ENCODE results near the gene GPX1.
"Not testable (repeated sequence)": the region's sequence is repeated elsewhere in the genome, so short reads cannot be mapped to it uniquely, and the experiment has no call there.

GPX1 gene
- long read RNA-seq, donor 1, transcript GPX1-202 (2 exons, 1,151 nt): major isoform, 167 of 234 reads
- long read RNA-seq, donor 1, transcript GPX1-201 (1 exons, 1,135 nt): minor isoform, 65 of 234 reads
- long read RNA-seq, donor 1, partial matches to known transcripts: 0 of 234 reads
- long read RNA-seq, donor 1, other reads (novel, unspliced or antisense): 0 of 234 reads
- long read RNA-seq, donor 2, transcript GPX1-201 (1 exons, 1,135 nt): minor isoform, 54 of 149 reads
- long read RNA-seq, donor 2, transcript GPX1-202 (2 exons, 1,151 nt): major isoform, 95 of 149 reads
- long read RNA-seq, donor 2, partial matches to known transcripts: 0 of 149 reads
- long read RNA-seq, donor 2, other reads (novel, unspliced or antisense): 0 of 149 reads
- long read RNA-seq, donor 3, transcript GPX1-202 (2 exons, 1,151 nt): major isoform, 64 of 90 reads
- long read RNA-seq, donor 3, transcript GPX1-201 (1 exons, 1,135 nt): minor isoform, 26 of 90 reads
- long read RNA-seq, donor 3, partial matches to known transcripts: 0 of 90 reads
- long read RNA-seq, donor 3, other reads (novel, unspliced or antisense): 0 of 90 reads
- long read RNA-seq, donor 4, transcript GPX1-201 (1 exons, 1,135 nt): minor isoform, 45 of 105 reads
- long read RNA-seq, donor 4, transcript GPX1-202 (2 exons, 1,151 nt): major isoform, 60 of 105 reads
- long read RNA-seq, donor 4, partial matches to known transcripts: 0 of 105 reads
- long read RNA-seq, donor 4, other reads (novel, unspliced or antisense): 0 of 105 reads
- long read RNA-seq, donor 5, transcript GPX1-202 (2 exons, 1,151 nt): major isoform, 78 of 123 reads
- long read RNA-seq, donor 5, transcript GPX1-201 (1 exons, 1,135 nt): minor isoform, 44 of 123 reads
- long read RNA-seq, donor 5, partial matches to known transcripts: 0 of 123 reads
- long read RNA-seq, donor 5, other reads (novel, unspliced or antisense): 0 of 123 reads
- long read RNA-seq, donor 6, transcript GPX1-201 (1 exons, 1,135 nt): minor isoform, 63 of 189 reads
- long read RNA-seq, donor 6, transcript GPX1-202 (2 exons, 1,151 nt): major isoform, 125 of 189 reads
- long read RNA-seq, donor 6, partial matches to known transcripts: 0 of 189 reads
- long read RNA-seq, donor 6, other reads (novel, unspliced or antisense): 0 of 189 reads
- long read RNA-seq, donor 7, transcript GPX1-201 (1 exons, 1,135 nt): minor isoform, 66 of 272 reads
- long read RNA-seq, donor 7, transcript GPX1-202 (2 exons, 1,151 nt): major isoform, 204 of 272 reads
- long read RNA-seq, donor 7, partial matches to known transcripts: 0 of 272 reads
- long read RNA-seq, donor 7, other reads (novel, unspliced or antisense): 0 of 272 reads
- long read RNA-seq, donor 8, transcript GPX1-202 (2 exons, 1,151 nt): major isoform, 76 of 125 reads
- long read RNA-seq, donor 8, transcript GPX1-201 (1 exons, 1,135 nt): minor isoform, 49 of 125 reads
- long read RNA-seq, donor 8, partial matches to known transcripts: 0 of 125 reads
- long read RNA-seq, donor 8, other reads (novel, unspliced or antisense): 0 of 125 reads

DNA sequence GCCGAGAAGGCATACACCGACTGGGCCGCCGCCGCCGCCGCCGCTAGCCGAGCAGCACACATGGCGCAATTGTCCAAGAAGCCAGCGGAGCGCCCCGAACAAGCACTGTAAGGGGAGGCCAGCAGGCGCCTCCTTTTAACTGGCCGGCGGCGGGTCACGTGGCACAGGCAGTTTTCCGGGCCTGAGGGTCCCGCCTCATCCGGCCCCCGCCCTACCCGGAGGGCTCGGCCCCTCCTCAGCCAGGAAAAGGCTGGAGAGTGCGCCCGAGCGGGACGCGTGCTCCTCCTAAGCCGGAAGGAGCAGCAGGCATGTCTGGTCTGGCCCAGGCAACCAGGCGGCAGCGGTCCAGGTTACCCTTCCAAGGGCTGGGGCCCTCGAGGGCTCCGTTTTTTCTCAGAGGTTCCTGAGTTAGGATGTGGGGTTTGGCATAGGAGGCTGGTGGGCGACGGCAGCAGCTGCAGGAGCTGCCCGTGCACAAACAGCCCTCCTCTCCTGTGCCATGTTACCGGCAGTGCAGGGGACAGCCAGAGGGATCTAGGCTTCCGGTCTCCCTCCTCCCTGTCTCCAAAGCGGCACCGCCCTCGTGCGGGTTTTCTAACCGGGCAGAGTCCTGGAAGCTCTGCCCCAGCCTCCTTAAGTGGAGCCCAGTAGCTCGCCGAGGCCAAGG lies at the start of gene GPX1:
Gene GPX1, minus strand, starts transcription at position 137 of the 667 bp plus-strand sequence. Its CDS starts 75 bp downstream, at position 62.
- peak; percentile 88 for DNase-seq

DNA sequence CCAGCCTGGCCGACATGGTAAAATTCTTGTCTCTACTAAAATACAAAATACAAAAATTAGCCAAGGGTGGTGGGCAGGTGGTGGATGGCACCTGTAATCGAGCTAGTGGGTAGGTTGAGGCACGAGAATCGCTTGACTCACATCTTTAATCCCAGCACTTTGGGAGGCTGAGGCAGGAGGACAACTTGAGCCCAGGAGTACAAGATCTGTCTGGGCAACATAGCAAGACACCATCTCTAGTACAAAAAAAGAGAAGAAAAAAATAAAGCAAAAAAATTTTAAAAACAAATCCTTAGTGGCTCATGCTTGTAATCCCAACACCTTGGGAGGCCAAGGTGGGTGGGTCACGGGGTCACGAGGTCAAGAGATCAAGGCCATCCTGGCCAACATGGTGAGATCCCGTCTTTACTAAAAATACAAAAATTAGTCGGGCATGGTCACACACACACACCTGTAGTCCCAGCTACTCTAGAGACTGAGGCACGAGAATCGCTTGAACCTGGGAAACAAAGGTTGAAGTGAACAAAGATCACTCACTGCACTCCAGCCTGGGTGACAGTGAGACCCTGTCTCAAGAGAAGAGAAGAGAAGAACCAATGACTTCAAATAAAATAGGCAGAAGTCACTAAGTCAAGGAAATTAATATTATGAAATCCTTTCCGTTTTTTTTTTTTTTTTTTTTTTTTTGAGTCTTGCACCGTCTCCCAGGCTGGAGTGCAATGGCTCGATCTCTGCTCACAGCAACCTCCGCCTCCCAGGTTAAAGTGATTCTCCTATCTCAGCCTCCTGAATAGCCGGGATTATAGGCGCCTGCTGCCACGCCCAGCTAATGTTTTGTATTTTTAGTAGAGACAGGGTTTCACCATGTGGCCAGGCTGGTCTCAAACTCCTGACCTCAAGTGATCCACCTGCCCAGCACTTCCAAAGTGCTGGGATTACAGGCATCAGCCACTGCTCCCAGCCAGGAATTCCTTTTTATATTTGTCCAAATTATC lies 48.7 kb upstream of the GPX1 start:
- no peak for DNase-seq

DNA sequence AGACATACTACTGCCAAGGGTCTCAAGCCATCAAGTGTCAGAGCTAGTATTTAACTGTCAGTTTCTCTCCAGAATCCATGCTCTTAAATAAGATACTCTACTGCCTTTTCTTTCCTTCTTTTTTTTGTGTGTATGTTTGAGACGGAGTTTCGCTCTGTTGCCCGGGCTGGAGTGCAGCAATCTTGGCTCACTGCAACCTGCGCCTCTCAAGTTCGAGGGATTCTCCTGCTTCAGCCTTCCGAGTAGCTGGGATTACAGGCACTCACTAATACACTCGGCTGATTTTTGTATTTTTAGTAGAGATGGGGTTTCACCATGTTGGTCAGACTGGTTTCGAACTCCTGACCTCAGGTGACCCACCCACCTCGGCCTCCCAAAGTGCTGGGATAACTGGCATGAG lies 47.4 kb upstream of the GPX1 start:
- not testable (repeated sequence) for DNase-seq

DNA sequence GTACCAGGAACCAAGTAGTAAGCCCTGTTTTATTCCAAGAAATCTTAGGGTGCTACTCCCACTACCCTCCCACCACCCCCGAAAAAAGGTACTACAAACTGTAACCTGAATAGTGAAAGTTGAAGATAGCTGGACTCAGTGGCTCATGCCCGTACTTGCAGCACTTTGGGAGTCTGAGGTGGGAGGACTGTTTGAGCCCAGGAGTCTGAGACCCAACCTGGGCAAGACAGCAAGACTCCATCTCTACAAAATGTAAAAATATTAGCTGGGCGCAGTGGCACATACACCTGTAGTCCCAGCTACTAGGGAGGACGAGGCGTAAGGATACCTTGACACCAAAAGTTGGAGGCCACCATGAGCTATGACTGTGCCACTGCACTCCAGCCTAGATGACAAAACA lies 45.7 kb upstream of the GPX1 start:
- DNase-seq: no peak

DNA sequence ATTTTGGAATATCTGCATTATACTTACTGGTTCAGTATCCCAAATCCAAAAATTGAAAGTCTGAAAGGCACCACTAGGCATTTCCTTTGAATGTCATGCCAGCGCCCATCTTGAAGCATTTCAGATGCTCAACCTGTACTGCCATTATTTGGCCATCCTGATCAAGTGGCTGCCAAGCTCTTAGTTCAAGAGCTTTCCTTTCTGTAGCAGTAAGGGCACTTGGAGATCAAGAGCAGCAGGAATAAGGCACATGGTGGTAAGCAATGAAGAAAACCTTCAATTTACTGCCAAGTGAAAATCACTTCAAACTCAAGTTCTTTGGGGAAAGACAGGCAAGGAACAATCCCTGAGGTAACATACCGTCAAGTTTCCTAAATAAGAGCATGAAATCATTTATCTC lies 43.6 kb upstream of the GPX1 start:
- no peak for DNase-seq

DNA sequence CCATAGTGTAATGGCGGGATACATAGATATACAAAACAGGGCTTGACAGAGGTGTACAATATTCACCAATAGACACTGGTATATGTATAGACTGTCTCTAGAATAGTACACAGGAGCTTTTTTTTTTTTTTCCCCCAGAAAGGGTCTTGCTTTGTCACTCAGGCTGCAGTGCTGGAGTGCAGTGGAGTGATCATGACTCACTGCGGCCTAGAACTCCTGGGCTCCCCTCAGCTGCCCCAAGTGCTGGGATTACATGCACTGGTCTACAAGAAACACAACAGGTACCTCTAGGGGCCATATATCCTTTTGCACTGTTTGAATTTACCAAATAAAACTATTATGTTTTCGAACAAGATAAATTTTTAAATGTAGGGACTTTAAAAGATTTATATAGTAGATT lies 41.3 kb upstream of the GPX1 start:
- no peak for DNase-seq

DNA sequence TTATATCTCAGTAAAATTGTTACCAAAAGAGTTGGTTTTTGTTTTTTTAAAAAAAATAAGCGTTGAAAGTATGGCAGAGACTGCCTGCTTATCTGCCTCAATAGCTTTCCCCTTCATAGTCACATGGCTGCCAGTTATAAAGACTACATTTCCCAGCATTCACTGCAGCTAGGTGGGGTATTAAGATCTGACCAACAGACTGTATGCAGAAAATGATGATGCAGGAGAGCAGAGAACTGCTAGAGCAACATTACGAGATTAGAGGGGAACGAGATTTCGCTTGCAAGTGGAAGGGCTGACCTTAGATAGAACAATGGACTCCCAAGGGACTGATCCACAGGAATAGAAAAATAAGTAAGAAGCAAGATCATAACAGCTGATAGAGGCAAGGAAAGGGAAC lies 39.3 kb upstream of the GPX1 start:
- no peak for DNase-seq

DNA sequence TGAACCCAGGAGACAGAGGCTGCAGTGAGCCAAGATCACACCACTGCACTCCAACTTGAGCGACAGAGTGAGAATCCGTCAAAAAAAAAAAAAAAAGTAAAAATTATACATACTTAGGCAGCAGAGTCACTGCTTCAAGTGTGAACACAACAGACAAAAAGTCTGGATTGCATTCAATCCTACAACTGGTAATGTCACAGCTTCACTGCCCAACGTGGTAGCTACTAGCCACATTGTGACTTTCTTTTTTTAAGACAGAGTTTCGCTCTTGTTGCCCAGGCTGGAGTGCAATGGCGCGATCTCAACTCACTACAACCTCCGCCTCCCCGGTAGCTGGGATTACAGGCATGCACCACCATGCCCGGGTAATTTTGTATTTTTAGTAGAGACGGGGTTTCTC lies 33.2 kb upstream of the GPX1 start:
- DNase-seq: not testable (repeated sequence)

DNA sequence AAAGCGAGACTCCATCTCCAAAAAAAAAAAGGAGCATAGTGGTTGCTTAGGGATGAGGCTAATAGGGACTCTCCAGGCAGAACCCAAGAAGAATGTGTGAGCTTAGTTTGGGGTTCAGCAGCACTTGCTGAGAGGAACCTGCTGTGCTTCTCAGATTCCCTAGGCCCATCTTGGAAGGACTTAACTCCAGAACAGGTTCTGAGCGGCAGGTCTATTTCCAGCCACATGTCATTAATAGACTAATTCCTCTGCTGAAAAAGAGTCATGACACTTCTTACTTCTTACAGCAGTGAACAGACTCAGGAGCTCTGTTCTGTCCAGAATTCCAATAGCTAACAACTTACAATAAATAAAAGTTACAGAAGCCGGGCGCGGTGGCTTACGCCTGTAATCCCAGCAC lies 31.1 kb upstream of the GPX1 start:
- DNase-seq: no peak

DNA sequence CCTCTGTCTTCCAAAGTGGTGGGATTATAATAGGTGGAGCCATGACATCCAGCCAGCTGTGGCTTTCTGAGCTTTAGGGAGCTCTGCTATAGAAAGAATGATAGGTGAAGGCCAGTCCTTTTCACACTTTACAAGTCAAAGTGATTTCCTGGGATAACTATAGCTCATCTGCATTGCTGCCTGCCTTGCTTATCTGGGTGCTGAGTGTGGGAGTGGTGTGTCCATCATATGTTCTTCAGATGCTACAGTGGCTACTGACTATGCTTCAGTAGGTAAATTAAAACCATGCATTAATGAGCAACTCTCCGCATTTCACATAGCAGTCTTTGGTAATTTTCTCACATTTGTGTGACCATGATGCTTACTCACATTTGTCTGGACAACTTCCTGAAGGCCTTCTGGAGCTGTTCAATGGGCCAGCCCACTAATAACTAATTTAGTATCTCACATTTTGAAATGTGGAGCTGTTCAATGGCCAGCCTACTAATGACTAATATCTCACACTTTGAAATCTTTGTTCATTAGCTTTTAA lies 30.2 kb upstream of the GPX1 start:
- DNase-seq: no peak

DNA sequence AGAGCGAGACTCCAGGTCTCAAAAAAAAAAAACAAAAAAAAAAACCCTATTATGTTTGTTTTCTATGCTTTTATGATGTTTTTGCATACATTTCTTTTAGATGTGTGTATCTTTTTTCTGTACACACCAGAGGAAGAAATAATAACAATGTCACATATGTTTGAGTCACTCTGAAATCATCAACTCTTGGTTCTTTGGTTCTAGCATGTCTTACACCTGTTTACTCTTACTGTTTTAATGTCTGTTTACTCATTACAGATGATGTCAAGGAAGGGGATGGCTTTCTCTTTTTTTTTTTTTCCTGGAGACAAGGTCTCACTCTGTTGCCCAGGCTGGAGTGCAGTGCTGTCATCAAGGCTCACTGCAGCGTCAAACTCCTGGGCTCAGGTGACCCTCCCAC lies 29.6 kb upstream of the GPX1 start:
- DNase-seq: no peak

DNA sequence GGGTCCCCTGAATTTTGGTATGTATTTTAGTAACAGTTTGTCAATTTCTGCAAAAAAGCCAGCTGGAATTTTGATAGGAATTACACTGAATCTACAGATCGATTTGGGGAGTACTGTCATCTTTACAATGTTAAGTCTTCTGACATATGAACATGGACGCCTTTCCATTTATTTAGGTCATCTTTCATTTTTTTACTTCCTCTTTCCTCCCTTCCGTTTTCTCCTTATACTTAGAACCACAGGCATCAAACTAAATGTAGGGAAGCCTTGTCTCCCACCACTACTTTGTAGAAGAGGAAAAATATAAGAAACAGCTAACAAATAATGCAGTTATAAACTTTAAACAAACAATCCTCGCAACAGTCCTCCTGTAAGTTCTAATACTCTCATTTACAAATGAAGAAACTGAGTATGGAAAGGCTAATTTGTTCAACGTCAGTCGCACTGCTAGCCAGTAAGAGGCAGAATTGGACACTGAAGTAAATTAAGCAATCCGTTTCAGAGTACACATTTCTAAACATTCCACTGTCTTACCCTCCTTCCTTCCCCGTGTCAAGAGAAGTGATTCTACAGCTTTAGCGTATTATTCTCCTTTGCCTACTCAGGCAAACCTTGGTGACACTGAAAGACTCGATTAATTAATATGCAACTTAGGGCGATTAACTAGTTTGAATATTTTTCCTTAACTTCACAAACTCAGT lies 28.1 kb upstream of the GPX1 start:
- DNase-seq: no peak

DNA sequence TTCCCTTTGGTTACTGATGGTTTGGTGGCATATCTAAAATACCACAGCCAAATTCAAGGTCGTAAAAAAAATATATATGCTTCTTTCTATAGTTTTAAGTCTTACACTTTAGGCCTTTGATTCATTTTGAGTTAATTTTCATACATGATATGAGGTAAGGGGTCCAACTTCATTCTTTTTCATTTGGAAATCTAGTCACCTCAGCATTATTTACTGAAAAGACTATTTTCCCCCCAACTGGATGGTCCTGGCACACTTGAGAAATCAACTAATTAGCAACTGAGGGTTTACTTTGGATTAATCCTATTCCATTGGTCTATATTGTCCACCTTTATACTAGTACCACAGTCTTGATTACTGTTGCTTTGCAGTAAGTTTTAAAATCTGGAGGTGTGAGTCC lies 27.5 kb upstream of the GPX1 start:
- DNase-seq: no peak

DNA sequence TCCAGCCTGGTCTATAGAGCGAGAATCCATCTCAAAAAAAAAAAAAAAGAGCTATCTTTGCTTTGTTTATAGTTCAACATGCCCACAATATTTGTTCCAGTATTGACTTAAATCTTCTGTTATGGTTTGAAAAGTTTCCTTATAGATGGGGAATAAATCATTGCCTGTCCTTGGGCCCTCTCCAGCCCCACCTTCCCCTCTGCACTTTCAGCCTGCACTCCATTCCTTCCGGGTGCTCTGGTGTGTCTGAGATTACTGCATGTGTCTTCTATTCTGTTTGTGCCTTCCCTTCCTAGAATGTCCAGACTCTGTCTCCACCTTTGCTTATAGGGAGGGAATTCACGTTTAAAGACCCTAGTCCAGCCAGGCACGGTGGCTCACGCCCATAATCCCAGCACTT lies 25.2 kb upstream of the GPX1 start:
- DNase-seq: no peak

DNA sequence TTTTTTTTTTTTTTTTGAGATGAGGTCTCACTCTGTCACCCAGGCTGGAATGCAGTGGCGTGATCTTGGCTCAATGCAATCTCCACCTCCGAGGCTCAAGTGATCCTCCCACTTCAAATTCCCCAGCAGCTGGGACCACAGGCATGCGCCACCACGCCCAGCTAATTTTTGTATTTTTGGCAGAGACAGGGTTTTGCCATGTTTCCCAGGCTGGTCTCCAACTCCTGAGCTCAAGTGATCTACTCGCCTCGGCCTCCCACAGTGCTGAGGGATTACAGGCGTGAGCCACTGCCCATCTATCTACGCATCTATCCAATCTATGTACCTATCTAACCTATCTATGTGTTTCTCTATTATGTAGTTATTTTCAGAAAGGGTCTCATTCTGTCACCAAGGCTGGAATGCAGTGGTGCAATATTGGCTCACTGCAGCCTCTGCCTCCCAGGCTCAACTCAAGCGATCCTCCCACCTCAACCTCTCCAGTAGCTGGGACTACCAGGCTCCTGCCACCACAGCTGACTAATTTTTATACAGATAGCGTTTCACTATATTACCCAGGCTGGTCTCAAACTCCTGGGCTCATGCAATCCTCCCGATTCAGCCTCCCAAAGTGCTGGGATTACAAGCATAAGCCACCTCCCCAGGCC lies 20.2 kb upstream of the GPX1 start:
- no peak for DNase-seq

DNA sequence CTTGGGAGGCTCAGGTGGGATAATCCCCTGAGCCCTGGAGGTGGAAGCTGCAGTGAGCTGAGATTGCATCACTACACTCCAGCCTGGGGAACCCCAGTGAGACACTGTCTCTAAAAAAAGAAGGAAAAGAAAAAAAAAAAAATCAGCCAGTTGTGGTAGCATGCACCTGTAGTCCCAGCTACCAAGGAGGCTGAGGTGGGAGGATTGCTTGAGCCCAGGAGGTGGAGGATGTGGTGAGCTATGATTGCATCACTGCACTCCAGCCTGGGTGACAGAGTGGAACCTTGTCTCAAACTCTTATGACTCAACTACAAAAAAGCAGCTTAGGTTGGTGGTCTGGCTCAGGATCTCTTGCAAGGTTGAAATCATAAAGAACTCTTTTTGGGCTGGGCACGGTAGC lies 19.3 kb upstream of the GPX1 start:
- DNase-seq: no peak

DNA sequence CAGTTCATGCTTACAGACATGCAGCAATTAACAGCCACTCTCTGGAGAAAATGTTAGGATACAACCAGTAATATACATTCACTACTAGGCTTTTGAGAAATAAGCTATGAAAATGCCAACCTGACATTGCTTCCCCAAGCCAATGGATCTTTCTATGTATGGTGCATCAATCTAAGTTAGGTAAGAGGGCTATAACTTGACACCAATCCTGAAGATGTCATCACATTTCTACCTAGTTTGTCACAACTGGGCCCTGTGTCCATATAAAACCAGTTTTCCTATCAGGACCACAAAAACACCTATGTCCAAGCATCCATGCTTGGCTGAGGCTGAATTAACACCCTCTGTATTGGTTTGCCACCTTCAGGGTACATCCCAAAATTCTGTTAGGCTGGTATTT lies 13.8 kb upstream of the GPX1 start:
- DNase-seq: no peak

DNA sequence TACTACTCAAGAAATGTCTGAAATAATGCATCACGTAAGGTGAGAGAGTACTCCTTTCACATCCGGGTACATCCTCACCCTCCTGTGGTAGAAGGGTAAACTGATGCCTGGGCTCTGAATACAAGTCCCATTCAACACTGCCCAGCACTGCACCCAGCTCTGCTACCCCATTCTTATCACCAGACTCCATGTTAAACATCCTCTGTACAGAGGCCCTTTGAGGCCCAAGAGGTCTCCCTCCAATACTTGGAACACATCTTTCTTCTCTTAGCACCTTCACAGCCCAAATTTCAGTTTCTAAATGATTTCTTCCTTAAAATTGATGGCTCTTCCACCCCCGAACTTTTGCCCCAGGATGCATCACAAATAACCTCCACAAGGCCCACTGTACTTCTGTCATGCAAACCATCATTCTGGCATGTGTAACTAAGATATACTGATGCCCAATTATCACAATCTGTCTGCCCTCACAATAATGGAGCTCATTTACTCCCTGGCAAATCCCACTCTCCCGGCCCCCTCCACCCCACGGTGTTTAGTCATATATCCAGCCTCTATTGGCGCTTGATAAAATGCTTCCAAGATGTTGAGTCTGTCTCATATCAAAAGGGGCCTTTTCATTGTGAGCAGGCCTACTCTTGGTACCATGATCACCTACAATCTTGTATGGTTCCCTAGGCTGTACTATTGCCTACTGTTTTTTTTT lies 12.6 kb upstream of the GPX1 start:
- DNase-seq: no peak

Data from right kidney (tissue), 9 donors.